ENCODE measurements around the gene PKD2L2.
"Not testable (repeated sequence)": the region's sequence is repeated elsewhere in the genome, so short reads cannot be mapped to it uniquely, and the experiment has no call there.

The PKD2L2 gene

GRCh38 chr5:137914758-137915157 lies 25.5 kb downstream of the PKD2L2 start:
- Mint-ChIP-seq H3K36me3 (ENCODE audit: low read depth) (peaks cover 2% of the 10 kb centered on the region), H3K27ac (no peak overlapping the region), H3K4me3 (no peak overlapping the region), H3K9me3 (peaks cover 22% of the 10 kb centered on the region), H3K4me1 (no peaks in the 10 kb centered on the region), H3K27me3 (peaks cover 7% of the 10 kb centered on the region)
- ATAC-seq (no peak), DNase-seq (no peak)

- no peak for ATAC-seq
- DNase-seq = no peak
- Mint-ChIP-seq H3K4me1 (no peaks in the 10 kb centered on the region), H3K27ac (no peak overlapping the region), H3K27me3 (peaks cover under 1% of the 10 kb centered on the region), H3K4me3 (no peak overlapping the region), H3K9me3 (peaks cover 22% of the 10 kb centered on the region), H3K36me3 (ENCODE audit: low read depth) (peaks cover 2% of the 10 kb centered on the region)
Measured at GRCh38 chr5:137916923-137917322, 27.7 kb downstream of the PKD2L2 start.

- Mint-ChIP-seq H3K27ac (no peak overlapping the region), H3K36me3 (ENCODE audit: low read depth) (no peaks in the 10 kb centered on the region), H3K4me3 (no peak overlapping the region), H3K27me3 (no peaks in the 10 kb centered on the region), H3K4me1 (no peaks in the 10 kb centered on the region), H3K9me3 (peaks cover 6% of the 10 kb centered on the region)
- ATAC-seq (no peak), DNase-seq (no peak)
Measured at GRCh38 chr5:137921931-137922330, 32.7 kb downstream of the PKD2L2 start.

- Mint-ChIP-seq H3K27me3 (no peaks in the 10 kb centered on the region), H3K4me1 (no peaks in the 10 kb centered on the region), H3K27ac (no peak overlapping the region), H3K36me3 (ENCODE audit: low read depth) (no peaks in the 10 kb centered on the region), H3K4me3 (no peak overlapping the region), H3K9me3 (no peaks in the 10 kb centered on the region)
- DNase-seq (no peak), ATAC-seq (no peak)
Measured at GRCh38 chr5:137923856-137924255, 34.6 kb downstream of the PKD2L2 start.

- H3K4me3 Mint-ChIP-seq = no peak overlapping the region
- H3K9me3 Mint-ChIP-seq = no peaks in the 10 kb centered on the region
- H3K27ac Mint-ChIP-seq = no peak overlapping the region
- no peak for ATAC-seq
- DNase-seq = no peak
- no peaks in the 10 kb centered on the region for H3K27me3 Mint-ChIP-seq
- peaks cover 13% of the 10 kb centered on the region for H3K4me1 Mint-ChIP-seq
- H3K36me3 Mint-ChIP-seq (ENCODE audit: low read depth) = peaks cover 13% of the 10 kb centered on the region
Measured at GRCh38 chr5:137932800-137933199, 43.5 kb downstream of the PKD2L2 start.

- no peaks in the 10 kb centered on the region for H3K27me3 Mint-ChIP-seq
- H3K9me3 Mint-ChIP-seq = no peaks in the 10 kb centered on the region
- peaks cover 17% of the 10 kb centered on the region for H3K4me1 Mint-ChIP-seq
- H3K36me3 Mint-ChIP-seq (ENCODE audit: low read depth) = peaks cover 13% of the 10 kb centered on the region
- no peak overlapping the region for H3K4me3 Mint-ChIP-seq
- ATAC-seq (no peak), DNase-seq (no peak)
- no peak overlapping the region for H3K27ac Mint-ChIP-seq
Measured at GRCh38 chr5:137933491-137933911, 44.2 kb downstream of the PKD2L2 start.

GRCh38 chr5:137935190-137935589 lies 45.9 kb downstream of the PKD2L2 start:
- Mint-ChIP-seq H3K9me3 (no peaks in the 10 kb centered on the region), H3K27me3 (no peaks in the 10 kb centered on the region), H3K4me1 (peaks cover 28% of the 10 kb centered on the region), H3K4me3 (no peak overlapping the region), H3K36me3 (ENCODE audit: low read depth) (peaks cover 26% of the 10 kb centered on the region), H3K27ac (peak overlapping the region; percentile 16)
- ATAC-seq (peak; percentile 13), DNase-seq (no peak)

GRCh38 chr5:137935694-137936093 lies 46.4 kb downstream of the PKD2L2 start:
- peaks cover 30% of the 10 kb centered on the region for H3K36me3 Mint-ChIP-seq (ENCODE audit: low read depth)
- H3K9me3 Mint-ChIP-seq = no peaks in the 10 kb centered on the region
- peak overlapping the region; percentile 16 for H3K27ac Mint-ChIP-seq
- no peaks in the 10 kb centered on the region for H3K27me3 Mint-ChIP-seq
- H3K4me1 Mint-ChIP-seq = peaks cover 28% of the 10 kb centered on the region
- DNase-seq (no peak), ATAC-seq (no peak)
- no peak overlapping the region for H3K4me3 Mint-ChIP-seq

GRCh38 chr5:137937994-137938750 lies 48.9 kb downstream of the PKD2L2 start:
- peaks cover 46% of the 10 kb centered on the region for H3K36me3 Mint-ChIP-seq (ENCODE audit: low read depth)
- no peaks in the 10 kb centered on the region for H3K9me3 Mint-ChIP-seq
- H3K4me1 Mint-ChIP-seq = peaks cover 28% of the 10 kb centered on the region
- peak overlapping the region; percentile 85 for H3K27ac Mint-ChIP-seq
- DNase-seq = peak; percentile 6
- no peaks in the 10 kb centered on the region for H3K27me3 Mint-ChIP-seq
- ATAC-seq = peak; percentile 30
- H3K4me3 Mint-ChIP-seq = no peak overlapping the region

GRCh38 chr5:137938751-137939143 lies 49.5 kb downstream of the PKD2L2 start:
- Mint-ChIP-seq H3K27me3 (no peaks in the 10 kb centered on the region), H3K4me1 (peaks cover 28% of the 10 kb centered on the region), H3K9me3 (no peaks in the 10 kb centered on the region), H3K27ac (peak overlapping the region; percentile 85), H3K36me3 (ENCODE audit: low read depth) (peaks cover 46% of the 10 kb centered on the region), H3K4me3 (no peak overlapping the region)
- peak; percentile 79 for ATAC-seq
- no peak for DNase-seq

- H3K9me3 Mint-ChIP-seq = no peaks in the 10 kb centered on the region
- peaks cover 51% of the 10 kb centered on the region for H3K36me3 Mint-ChIP-seq (ENCODE audit: low read depth)
- peak overlapping the region; percentile 85 for H3K27ac Mint-ChIP-seq
- peaks cover 28% of the 10 kb centered on the region for H3K4me1 Mint-ChIP-seq
- no peak for DNase-seq
- H3K4me3 Mint-ChIP-seq = no peak overlapping the region
- peak; percentile 27 for ATAC-seq
- H3K27me3 Mint-ChIP-seq = no peaks in the 10 kb centered on the region
Measured at GRCh38 chr5:137939331-137939730, 50.1 kb downstream of the PKD2L2 start.

GRCh38 chr5:137944280-137944679 lies 55.0 kb downstream of the PKD2L2 start:
- DNase-seq, H3K9me3 Mint-ChIP-seq, H3K27ac Mint-ChIP-seq, H3K27me3 Mint-ChIP-seq, H3K4me1 Mint-ChIP-seq, H3K4me3 Mint-ChIP-seq, ATAC-seq: not testable (repeated sequence)
- peaks cover 76% of the 10 kb centered on the region for H3K36me3 Mint-ChIP-seq (ENCODE audit: low read depth)

- H3K4me3 Mint-ChIP-seq = no peak overlapping the region
- H3K27me3 Mint-ChIP-seq = no peaks in the 10 kb centered on the region
- H3K9me3 Mint-ChIP-seq = no peaks in the 10 kb centered on the region
- no peak overlapping the region for H3K27ac Mint-ChIP-seq
- no peaks in the 10 kb centered on the region for H3K4me1 Mint-ChIP-seq
- peaks cover 69% of the 10 kb centered on the region for H3K36me3 Mint-ChIP-seq (ENCODE audit: low read depth)
- ATAC-seq (no peak), DNase-seq (no peak)
Measured at GRCh38 chr5:137945825-137946224, 56.6 kb downstream of the PKD2L2 start.

- H3K36me3 Mint-ChIP-seq (ENCODE audit: low read depth) = peaks cover 31% of the 10 kb centered on the region
- ATAC-seq = no peak
- H3K9me3 Mint-ChIP-seq = no peaks in the 10 kb centered on the region
- H3K27me3 Mint-ChIP-seq = no peaks in the 10 kb centered on the region
- H3K4me3 Mint-ChIP-seq = no peak overlapping the region
- H3K27ac Mint-ChIP-seq = peak overlapping the region; percentile 42
- DNase-seq = no peak
- H3K4me1 Mint-ChIP-seq = no peaks in the 10 kb centered on the region
Measured at GRCh38 chr5:137954131-137954879, 65.0 kb downstream of the PKD2L2 start.

- DNase-seq (no peak), ATAC-seq (no peak)
- Mint-ChIP-seq H3K27ac (no peak overlapping the region), H3K4me3 (no peak overlapping the region), H3K36me3 (ENCODE audit: low read depth) (peaks cover 32% of the 10 kb centered on the region), H3K9me3 (no peaks in the 10 kb centered on the region), H3K4me1 (no peaks in the 10 kb centered on the region), H3K27me3 (no peaks in the 10 kb centered on the region)
Measured at GRCh38 chr5:137957948-137958347, 68.7 kb downstream of the PKD2L2 start.
